ENCODE results near the gene ZDHHC5. TPM values are rescaled to one million over a fixed set of nuclear protein-coding genes. Genes with fewer than 3 reads are reported as not detected.

Gene ZDHHC5
- total and polyA plus RNA-seq, 2 of the 4 experiments (the other 2 are of a cell fraction), result 19.4 to 45.7 TPM

DNA sequence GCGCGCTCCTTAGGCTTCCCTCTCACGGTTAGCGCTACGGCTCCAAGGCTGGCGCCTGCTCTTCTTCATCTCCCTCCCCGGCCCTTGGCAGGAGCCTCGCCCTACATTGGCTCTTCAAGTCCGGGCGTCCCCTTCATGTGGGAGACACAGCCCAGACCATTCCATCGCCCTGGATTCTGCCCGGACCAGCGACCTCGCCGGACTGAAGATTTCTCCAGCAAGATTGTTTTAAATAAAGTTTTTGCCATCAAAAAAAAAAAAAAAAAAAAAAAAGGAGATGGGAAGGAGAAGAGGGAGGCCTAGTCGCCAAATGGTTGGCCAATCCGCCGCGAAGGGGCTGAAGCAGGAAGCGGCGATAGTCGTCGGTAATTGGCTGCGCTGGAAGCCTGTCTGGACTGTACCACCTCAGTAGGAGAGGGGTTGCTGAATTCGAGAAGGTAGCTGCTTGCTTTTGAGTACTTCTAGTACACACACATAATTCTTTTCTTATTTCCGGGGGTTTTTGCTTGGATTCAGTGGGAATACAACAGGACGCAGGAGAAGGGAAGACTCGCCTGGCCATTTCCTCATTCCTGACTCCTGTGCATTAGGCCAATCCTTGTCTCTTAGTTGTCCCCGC, 688 bp upstream of the ZDHHC5 start:
- Histone ChIP-seq H4K5ac (ENCODE audit: low read depth, low read length) (peak overlapping the region; percentile 95), H2BK20ac (ENCODE audit: low read depth, low read length) (peak overlapping the region; percentile 99), H4K8ac (ENCODE audit: low read depth in 2 of 2, low read length in 2 of 2) (peak overlapping the region; percentile 81 to 96), H2AFZ (replicated peaks; ENCODE audit: low read length, poor library complexity) (peak overlapping the region; percentile 93), H4K91ac (ENCODE audit: insufficient read depth, low read depth, low read length) (peak overlapping the region; percentile 94), H4K20me1 (ENCODE audit: insufficient read depth, low read length) (peaks cover 6% of the 10 kb centered on the region), H3K9me1 (ENCODE audit: insufficient read depth, low read length) (no peaks in the 10 kb centered on the region), H3K4me3 (ENCODE audit: insufficient read depth, low read depth, low read length) (peak overlapping the region; percentile 98), H3K36me3 (ENCODE audit: control insufficient read depth, insufficient read depth, low read length) (peaks cover 4% of the 10 kb centered on the region), H3K56ac (ENCODE audit: extremely low read depth, insufficient read depth, low read length) (peak overlapping the region; percentile 99), H3K9me3 (ENCODE audit: control insufficient read depth, insufficient read depth, low read length) (no peaks in the 10 kb centered on the region), H3K18ac (ENCODE audit: low read depth, low read length) (peak overlapping the region; percentile 96), H3K14ac (replicated peaks; ENCODE audit: low read depth, low read length) (peak overlapping the region; percentile 99), H2AK9ac (replicated peaks; ENCODE audit: low read depth, low read length, poor library complexity) (peak overlapping the region; percentile 71), H3K23ac (ENCODE audit: low read depth, low read length) (peak overlapping the region; percentile 100), H3K27me3 (ENCODE audit: control insufficient read depth, insufficient read depth, low read length) (no peaks in the 10 kb centered on the region), H3K79me1 (ENCODE audit: low read depth in 1 of 2, low read length in 2 of 2) (peaks cover 0 to 16% of the 10 kb centered on the region in 2 experiments; a peak in 2 of 4 replicates), H3K4me2 (ENCODE audit: low read depth, low read length) (peak overlapping the region; percentile 90), H2BK15ac (ENCODE audit: low read depth, low read length) (peak overlapping the region; percentile 91; the same call in 2 of the 3 replicates), H2AK5ac (ENCODE audit: low read depth, low read length) (no peak overlapping the region), H2BK120ac (ENCODE audit: low read depth, low read length) (peak overlapping the region; percentile 100), H3K9ac (ENCODE audit: low read depth, low read length) (peak overlapping the region; percentile 95), H3K4me1 (ENCODE audit: control insufficient read depth, insufficient read depth, low read length) (peaks cover 2% of the 10 kb centered on the region; the same call in 1 of the 2 replicates), H3K27ac (ENCODE audit: insufficient read depth, low read length) (peak overlapping the region; percentile 84), H2BK5ac (ENCODE audit: low read depth, low read length, poor library complexity, severe bottlenecking) (peak overlapping the region; percentile 96), H3K4ac (ENCODE audit: low read depth, low read length) (peak overlapping the region; percentile 98)
- peak; percentile 84 for ATAC-seq (ENCODE audit: low read depth)
- CTCF ChIA-PET, result interaction anchor here (1.0 kb wide), 1 partner anchor 100 kb away, joined by 5 read pairs; the partner anchor contains the start of gene UBE2L6
- intact Hi-C loops (cut with micrococcal nuclease) (loop anchor here (5.0 kb wide), 2 partner anchors 650 to 855 kb away; no protein-coding TSS in a partner anchor), dilution Hi-C loops (cut with HindIII; ENCODE audit: low sequenced_read_pairs, unreplicated experiment) (no loop called here), in situ Hi-C loops (cut with MboI; ENCODE audit: low sequenced_read_pairs) (no loop called here)
- TF ChIP-seq NFE2L2 (IDR thresholded peaks at IDR 0.05; ENCODE audit: low read depth, low read length), result no peak
- TF ChIP-seq RFX5 (IDR thresholded peaks at IDR 0.05; ENCODE audit: low read depth, low read length), result no peak
- no peak for TF ChIP-seq MAZ (IDR thresholded peaks at IDR 0.05; ENCODE audit: borderline replicate concordance, low read depth, low read length)
- TF ChIP-seq CEBPB (IDR thresholded peaks at IDR 0.05; ENCODE audit: low read depth, low read length), result peak; percentile 63
- TF ChIP-seq, protein P1, sequence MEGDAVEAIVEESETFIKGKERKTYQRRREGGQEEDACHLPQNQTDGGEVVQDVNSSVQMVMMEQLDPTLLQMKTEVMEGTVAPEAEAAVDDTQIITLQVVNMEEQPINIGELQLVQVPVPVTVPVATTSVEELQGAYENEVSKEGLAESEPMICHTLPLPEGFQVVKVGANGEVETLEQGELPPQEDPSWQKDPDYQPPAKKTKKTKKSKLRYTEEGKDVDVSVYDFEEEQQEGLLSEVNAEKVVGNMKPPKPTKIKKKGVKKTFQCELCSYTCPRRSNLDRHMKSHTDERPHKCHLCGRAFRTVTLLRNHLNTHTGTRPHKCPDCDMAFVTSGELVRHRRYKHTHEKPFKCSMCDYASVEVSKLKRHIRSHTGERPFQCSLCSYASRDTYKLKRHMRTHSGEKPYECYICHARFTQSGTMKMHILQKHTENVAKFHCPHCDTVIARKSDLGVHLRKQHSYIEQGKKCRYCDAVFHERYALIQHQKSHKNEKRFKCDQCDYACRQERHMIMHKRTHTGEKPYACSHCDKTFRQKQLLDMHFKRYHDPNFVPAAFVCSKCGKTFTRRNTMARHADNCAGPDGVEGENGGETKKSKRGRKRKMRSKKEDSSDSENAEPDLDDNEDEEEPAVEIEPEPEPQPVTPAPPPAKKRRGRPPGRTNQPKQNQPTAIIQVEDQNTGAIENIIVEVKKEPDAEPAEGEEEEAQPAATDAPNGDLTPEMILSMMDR (conservative IDR thresholded peaks at IDR 0.05; ENCODE audit: low read depth, low read length), result no peak
- no peak for TF ChIP-seq POLR2A (IDR thresholded peaks at IDR 0.05; ENCODE audit: low read depth, low read length)
- no peak for TF ChIP-seq RAD21 (IDR thresholded peaks at IDR 0.05; ENCODE audit: low read length)
- TF ChIP-seq BHLHE40 (IDR thresholded peaks at IDR 0.05; ENCODE audit: low read depth, low read length), result peak; percentile 97
- TF ChIP-seq, protein P2, sequence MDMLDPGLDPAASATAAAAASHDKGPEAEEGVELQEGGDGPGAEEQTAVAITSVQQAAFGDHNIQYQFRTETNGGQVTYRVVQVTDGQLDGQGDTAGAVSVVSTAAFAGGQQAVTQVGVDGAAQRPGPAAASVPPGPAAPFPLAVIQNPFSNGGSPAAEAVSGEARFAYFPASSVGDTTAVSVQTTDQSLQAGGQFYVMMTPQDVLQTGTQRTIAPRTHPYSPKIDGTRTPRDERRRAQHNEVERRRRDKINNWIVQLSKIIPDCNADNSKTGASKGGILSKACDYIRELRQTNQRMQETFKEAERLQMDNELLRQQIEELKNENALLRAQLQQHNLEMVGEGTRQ (IDR thresholded peaks at IDR 0.05; ENCODE audit: low read depth, low read length), result 0 out of 2 replicates have a peak, but pooled peaks have one; percentile 10
- TF ChIP-seq RCOR1 (IDR thresholded peaks at IDR 0.05; ENCODE audit: insufficient replicate concordance, low read length), result no peak
- peak; percentile 60; the same call in 1 of the 2 replicates for TF ChIP-seq FOS (IDR thresholded peaks at IDR 0.05; ENCODE audit: low read depth, low read length)
- no peak for TF ChIP-seq MXI1 (IDR thresholded peaks at IDR 0.05; ENCODE audit: borderline replicate concordance, low read depth, low read length)
- no peak for TF ChIP-seq SMC3 (IDR thresholded peaks at IDR 0.05; ENCODE audit: low read depth, low read length)
- TF ChIP-seq CHD1 (IDR thresholded peaks at IDR 0.05; ENCODE audit: low read depth, low read length), result peak; percentile 83; the same call in 1 of the 2 replicates
- peak; percentile 99 for DNase-seq
- POLR2A ChIA-PET (ENCODE audit: unreplicated experiment), result interaction anchor here (0.5 to 0.6 kb wide), 2 partner anchors 30 to 979 kb away, joined by 3 read pairs; no protein-coding TSS in a partner anchor
- WGBS, 2 experiments (ENCODE audit: extremely low coverage in 2 of 2, insufficient read length in 1 of 2), result no CpG with 5 or more reads among the region's 29 CpGs
- no TSS peak for BruUV-seq (replicated peaks)
